SK-N-SH (cell line): ENCODE results near the gene KLHDC8B. TPM values are rescaled to one million over a fixed set of nuclear protein-coding genes. Genes with fewer than 3 reads are reported as not detected.

ENCODE experiments used
- CTCF ChIA-PET: fragments of 300-600, 350-600 bp; formaldehyde crosslinking; extraction: SDS; loops from one replicate; lab custom pipeline; 2021; lab: Yijun Ruan, JAX
- POLR2A ChIA-PET: fragments of 350-600 bp; sonication (Branson Sonifier 250); formaldehyde crosslinking; extraction: SDS; loops from one replicate; lab custom pipeline; 2020; ENCODE audit warnings: antibody characterized with exemption, inconsistent platforms; lab: Yijun Ruan, JAX
- DNase-seq: peaks from one replicate; pipeline ENCODE4 v3.0.0; 2012
- H2AFZ ChIP-seq: fragments of 200-600 bp; sonication (generic); 2 replicates; pipeline ENCODE4 v1.8.1; 2016; ENCODE audit warnings: antibody characterized with exemption, mild to moderate bottlenecking, low read depth
- H3F3A ChIP-seq: fragments of 200-600 bp; sonication (generic); replicated peaks from 2 replicates; pipeline ENCODE3; 2016; ENCODE audit warnings: antibody characterized with exemption, mild to moderate bottlenecking; ENCODE audit not compliant: insufficient read depth
- H3K27ac ChIP-seq, 2 experiments: fragments of 200-500 bp in 1 of 2; fragments of 200-600 bp in 1 of 2; sonication (Bioruptor generic) in 1 of 2; sonication (generic), shearing (Covaris generic) in 1 of 2; 2 replicates each; pipeline versions ENCODE4 v1.5.1 to v1.6.1; 2014 to 2016; ENCODE audit warnings: low read depth in 2 of 2, inconsistent platforms in 1 of 2, low read length in 1 of 2, mild to moderate bottlenecking in 1 of 2, mixed read lengths in 1 of 2
- H3K27me3 ChIP-seq: fragments of 200-600 bp; sonication (generic), shearing (Covaris generic); 2 replicates; pipeline ENCODE4 v1.6.1; 2016; ENCODE audit warnings: mixed run types; ENCODE audit not compliant: insufficient read depth
- H3K36me3 ChIP-seq, 2 experiments: fragments of 200-500 bp in 1 of 2; fragments of 200-600 bp in 1 of 2; sonication (Bioruptor generic) in 1 of 2; sonication (generic) in 1 of 2; replicated peaks in 1 of 2; 2 replicates each; pipeline versions ENCODE3 to v1.5.1; 2014 to 2016; ENCODE audit warnings: low read length in 1 of 2, mild to moderate bottlenecking in 1 of 2; ENCODE audit not compliant: insufficient read depth in 2 of 2, control insufficient read depth in 1 of 2
- H3K4me1 ChIP-seq, 2 experiments: fragments of 200-500 bp in 1 of 2; fragments of 200-600 bp in 1 of 2; sonication (Bioruptor generic) in 1 of 2; sonication (generic), shearing (Covaris generic) in 1 of 2; 2 replicates each; pipeline versions ENCODE4 v1.5.1 to v1.6.1; 2014 to 2016; ENCODE audit warnings: low read depth in 1 of 2, low read length in 1 of 2, mixed run types in 1 of 2; ENCODE audit not compliant: insufficient read depth in 2 of 2, control insufficient read depth in 1 of 2
- H3K4me2 ChIP-seq: fragments of 200-600 bp; sonication (generic), shearing (Covaris generic); 2 replicates; pipeline ENCODE4 v1.6.1; 2017; ENCODE audit warnings: mixed run types
- H3K4me3 ChIP-seq, 2 experiments: fragments of 200-500 bp in 1 of 2; fragments of 200-600 bp in 1 of 2; sonication (Bioruptor generic) in 1 of 2; sonication (generic), shearing (Covaris generic) in 1 of 2; 2 replicates each; pipeline versions ENCODE4 v1.5.1 to v1.8.1; 2014 to 2016; ENCODE audit warnings: low read depth in 2 of 2, inconsistent platforms in 1 of 2, low read length in 1 of 2, mild to moderate bottlenecking in 1 of 2, mixed read lengths in 1 of 2, moderate library complexity in 1 of 2
- H3K79me2 ChIP-seq: fragments of 200-600 bp; sonication (generic); 2 replicates; pipeline ENCODE4 v1.8.1; 2017; ENCODE audit warnings: mild to moderate bottlenecking; ENCODE audit not compliant: insufficient read depth
- H3K9ac ChIP-seq: fragments of 200-600 bp; sonication (generic); 2 replicates; pipeline ENCODE4 v1.6.1; 2017; ENCODE audit warnings: mixed run types
- H3K9me2 ChIP-seq: fragments of 200-600 bp; sonication (generic); 2 replicates; pipeline ENCODE4 v1.6.1; 2017; ENCODE audit warnings: mixed run types
- H3K9me3 ChIP-seq: fragments of 200-600 bp; sonication (generic); 2 replicates; pipeline ENCODE4 v1.6.1; 2017; ENCODE audit warnings: mixed run types, mild to moderate bottlenecking, moderate library complexity
- H4K20me1 ChIP-seq: fragments of 200-600 bp; sonication (generic); 2 replicates; pipeline ENCODE4 v1.6.1; 2017; ENCODE audit warnings: mild to moderate bottlenecking, mixed run types; ENCODE audit not compliant: insufficient read depth
- CHD2 ChIP-seq: fragments of 150-350 bp; IDR thresholded peaks from 2 replicates; pipeline ENCODE4 v1.6.1; 2018; ENCODE audit warnings: low read length; ENCODE audit not compliant: partially characterized antibody
- EP300 ChIP-seq, 2 experiments: IDR thresholded peaks; 2 replicates each; pipeline versions ENCODE4 v1.4.0 to v1.6.1; 2012; ENCODE audit warnings: borderline replicate concordance in 1 of 2, low read depth in 1 of 2, low read length in 1 of 2
- FOXJ3 ChIP-seq: sonication (generic); formaldehyde crosslinking; IDR thresholded peaks from 2 replicates; pipeline ENCODE4 v1.5.1; 2020; ENCODE audit warnings: mild to moderate bottlenecking, missing genetic modification reagents
- FOXM1 ChIP-seq: IDR thresholded peaks from 2 replicates; pipeline ENCODE4 v1.4.0; 2012; ENCODE audit warnings: low read depth, mild to moderate bottlenecking
- GABPA ChIP-seq: IDR thresholded peaks from 2 replicates; pipeline ENCODE4 v1.4.0; 2012; ENCODE audit warnings: low read depth, mild to moderate bottlenecking
- GATA2 ChIP-seq: sonication (generic); formaldehyde crosslinking; IDR thresholded peaks from 2 replicates; pipeline ENCODE4 v1.5.0; 2020; ENCODE audit warnings: mild to moderate bottlenecking, missing genetic modification reagents
- MAX ChIP-seq: IDR thresholded peaks from 2 replicates; pipeline ENCODE4 v1.4.0; 2012; ENCODE audit warnings: low read depth
- RXRA ChIP-seq: IDR thresholded peaks from 2 replicates; pipeline ENCODE4 v1.4.0; 2012; ENCODE audit warnings: low read depth, mild to moderate bottlenecking, borderline replicate concordance
- SIN3A ChIP-seq: IDR thresholded peaks from 2 replicates; pipeline ENCODE4 v1.6.1; 2012; ENCODE audit warnings: low read depth, mild to moderate bottlenecking, low read length, moderate library complexity, borderline replicate concordance
- TAF1 ChIP-seq: IDR thresholded peaks from 2 replicates; pipeline ENCODE4 v1.6.1; 2012; ENCODE audit warnings: low read depth, mild to moderate bottlenecking, low read length, moderate library complexity, borderline replicate concordance
- TCF12 ChIP-seq: IDR thresholded peaks from 2 replicates; pipeline ENCODE4 v1.4.0; 2012
- TEAD4 ChIP-seq: IDR thresholded peaks from 2 replicates; pipeline ENCODE4 v1.4.0; 2012; ENCODE audit warnings: mild to moderate bottlenecking, borderline replicate concordance; ENCODE audit not compliant: insufficient read depth
- WGBS: methylation state at CpG from one replicate; pipeline ENCODE4 v1.1.6; 2017; ENCODE audit warnings: low lambda C conversion rate; 5-methylcytosine and 5-hydroxymethylcytosine counted together
- polyA plus RNA-seq, 3 experiments: library from polyadenylated mRNA; depleted of rRNA; stranded (reverse); fragments of >200 nt; gene quantifications; 2 replicates each; pipeline ENCODE4 v1.2.3, GENCODE V29; 2012
- TF ChIP-seq, protein P1 (sequence below): fragments of 150-350 bp; IDR thresholded peaks from 2 replicates; pipeline ENCODE4 v1.6.1; 2016; ENCODE audit warnings: mild to moderate bottlenecking, low read depth, low read length
- TF ChIP-seq, protein P2 (sequence below): fragments of 150-350 bp; IDR thresholded peaks from 2 replicates; pipeline ENCODE4 v1.6.1; 2017; ENCODE audit warnings: antibody characterized with exemption, low read length, low read depth, borderline replicate concordance
- TF ChIP-seq, protein P3 (sequence below): IDR thresholded peaks from 2 replicates; pipeline ENCODE4 v1.4.0; 2012; ENCODE audit warnings: low read depth, borderline replicate concordance

Gene KLHDC8B
- polyA plus RNA-seq, 1 of the 3 experiments (the other 2 are of a cell fraction) = 35.3 TPM

DNA sequence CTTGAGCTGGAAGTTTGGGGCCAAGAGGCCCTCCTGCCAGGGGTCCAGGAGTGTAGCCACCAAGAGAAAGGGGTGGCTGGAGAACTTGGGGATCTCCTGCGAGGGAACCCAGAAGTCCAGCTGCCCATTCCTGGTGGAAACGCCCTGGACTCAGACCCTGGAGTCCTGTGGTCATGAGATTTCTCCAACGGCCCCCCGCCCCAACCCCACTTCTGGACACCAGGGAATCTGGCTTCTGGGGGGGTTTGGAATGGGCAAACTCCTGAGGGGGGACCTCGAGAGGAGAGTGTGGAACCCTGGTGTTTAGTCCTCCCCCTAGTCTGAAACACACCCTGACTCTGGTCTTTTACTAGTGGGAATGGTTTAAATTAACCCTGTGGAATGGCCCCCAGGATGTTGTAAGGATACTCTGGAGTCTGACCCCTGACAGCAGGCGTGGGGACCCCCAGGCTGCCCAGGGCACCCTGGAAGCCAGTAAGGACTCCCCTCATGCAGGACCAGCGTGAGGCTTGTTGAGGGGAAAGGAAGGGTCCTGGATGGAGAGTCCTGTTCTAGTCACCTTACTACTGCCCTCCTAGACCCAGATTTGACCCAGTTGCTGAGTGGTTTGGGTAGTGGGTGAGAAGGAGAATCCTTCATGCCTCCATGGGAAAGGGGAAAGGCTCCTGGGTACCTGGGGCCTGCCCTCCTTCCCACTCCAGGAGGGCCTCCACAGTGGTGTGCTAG is 540 bp downstream of the KLHDC8B start (continued):
- TF ChIP-seq, protein P1, sequence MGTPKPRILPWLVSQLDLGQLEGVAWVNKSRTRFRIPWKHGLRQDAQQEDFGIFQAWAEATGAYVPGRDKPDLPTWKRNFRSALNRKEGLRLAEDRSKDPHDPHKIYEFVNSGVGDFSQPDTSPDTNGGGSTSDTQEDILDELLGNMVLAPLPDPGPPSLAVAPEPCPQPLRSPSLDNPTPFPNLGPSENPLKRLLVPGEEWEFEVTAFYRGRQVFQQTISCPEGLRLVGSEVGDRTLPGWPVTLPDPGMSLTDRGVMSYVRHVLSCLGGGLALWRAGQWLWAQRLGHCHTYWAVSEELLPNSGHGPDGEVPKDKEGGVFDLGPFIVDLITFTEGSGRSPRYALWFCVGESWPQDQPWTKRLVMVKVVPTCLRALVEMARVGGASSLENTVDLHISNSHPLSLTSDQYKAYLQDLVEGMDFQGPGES = no peak
- TF ChIP-seq TEAD4 (no peak), FOXJ3 (no peak), CHD2 (no peak), RXRA (no peak), TCF12 (no peak), TAF1 (no peak)
- TF ChIP-seq, protein P2, sequence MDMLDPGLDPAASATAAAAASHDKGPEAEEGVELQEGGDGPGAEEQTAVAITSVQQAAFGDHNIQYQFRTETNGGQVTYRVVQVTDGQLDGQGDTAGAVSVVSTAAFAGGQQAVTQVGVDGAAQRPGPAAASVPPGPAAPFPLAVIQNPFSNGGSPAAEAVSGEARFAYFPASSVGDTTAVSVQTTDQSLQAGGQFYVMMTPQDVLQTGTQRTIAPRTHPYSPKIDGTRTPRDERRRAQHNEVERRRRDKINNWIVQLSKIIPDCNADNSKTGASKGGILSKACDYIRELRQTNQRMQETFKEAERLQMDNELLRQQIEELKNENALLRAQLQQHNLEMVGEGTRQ = no peak

- Histone ChIP-seq H3K9ac (peak overlapping the region; percentile 71; the same call in 1 of the 2 replicates), H2AFZ (no peak overlapping the region), H3K9me3 (no peaks in the 10 kb centered on the region), H3K79me2 (peaks cover 25% of the 10 kb centered on the region), H3K9me2 (no peaks in the 10 kb centered on the region), H3F3A (no peaks in the 10 kb centered on the region), H3K27me3 (no peaks in the 10 kb centered on the region), H3K4me1 (peaks cover 11 to 51% of the 10 kb centered on the region in 2 experiments), H3K36me3 (peaks cover 0 to 21% of the 10 kb centered on the region in 2 experiments), H3K27ac (peak overlapping the region; percentile 70 to 99; a peak in 3 of 4 replicates), H4K20me1 (no peaks in the 10 kb centered on the region), H3K4me2 (peak overlapping the region; percentile 98), H3K4me3 (peak overlapping the region; percentile 81 to 90; a peak in 3 of 4 replicates)
- 60% methylated on average over 1 of the region's 7 CpGs for WGBS
- TF ChIP-seq MAX = no peak
- TF ChIP-seq, protein P1 = no peak
- no peak for TF ChIP-seq EP300 (IDR thresholded peaks at IDR 0.05; ENCODE audit: borderline replicate concordance in 1 of 2, low read depth in 1 of 2, low read length in 1 of 2)
- TF ChIP-seq, protein P3, sequence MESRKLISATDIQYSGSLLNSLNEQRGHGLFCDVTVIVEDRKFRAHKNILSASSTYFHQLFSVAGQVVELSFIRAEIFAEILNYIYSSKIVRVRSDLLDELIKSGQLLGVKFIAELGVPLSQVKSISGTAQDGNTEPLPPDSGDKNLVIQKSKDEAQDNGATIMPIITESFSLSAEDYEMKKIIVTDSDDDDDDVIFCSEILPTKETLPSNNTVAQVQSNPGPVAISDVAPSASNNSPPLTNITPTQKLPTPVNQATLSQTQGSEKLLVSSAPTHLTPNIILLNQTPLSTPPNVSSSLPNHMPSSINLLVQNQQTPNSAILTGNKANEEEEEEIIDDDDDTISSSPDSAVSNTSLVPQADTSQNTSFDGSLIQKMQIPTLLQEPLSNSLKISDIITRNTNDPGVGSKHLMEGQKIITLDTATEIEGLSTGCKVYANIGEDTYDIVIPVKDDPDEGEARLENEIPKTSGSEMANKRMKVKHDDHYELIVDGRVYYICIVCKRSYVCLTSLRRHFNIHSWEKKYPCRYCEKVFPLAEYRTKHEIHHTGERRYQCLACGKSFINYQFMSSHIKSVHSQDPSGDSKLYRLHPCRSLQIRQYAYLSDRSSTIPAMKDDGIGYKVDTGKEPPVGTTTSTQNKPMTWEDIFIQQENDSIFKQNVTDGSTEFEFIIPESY = no peak
- TF ChIP-seq FOXJ3 = no peak
- TF ChIP-seq GABPA = no peak
- TF ChIP-seq SIN3A = no peak
- TF ChIP-seq FOXM1 = no peak
- TF ChIP-seq GATA2 (CRISPR knock-in tag) = no peak
- TF ChIP-seq TEAD4 = no peak
- DNase-seq = no peak
- CTCF ChIA-PET = interaction anchor here (0.7 to 3.5 kb wide), 4 partner anchors 105 to 1392 kb away, joined by 3 to 26 read pairs (median 3); partner anchors contain the start of gene C3orf62
- POLR2A ChIA-PET = interaction anchor here (0.6 to 2.8 kb wide), 3 partner anchors 39 to 104 kb away, joined by 3 to 13 read pairs (median 11); partner anchors contain the start of genes C3orf62 and LAMB2
Observed at GRCh38 chr3:49172551-49173041, 1.2 kb downstream of the KLHDC8B start.
